CD4-positive, alpha-beta T cell (primary cell): ENCODE results near the gene KCNK4. TPM values are rescaled to one million over a fixed set of nuclear protein-coding genes. Genes with fewer than 3 reads are reported as not detected.

Source experiments
- ATAC-seq: fragments of 200-7000 bp; cut with Tn5 transposase; one replicate; pipeline ENCODE4 v1.10.0; 2022; ENCODE audit warnings: mild to moderate bottlenecking; ENCODE audit not compliant: poor library complexity
- CTCF ChIA-PET: fragments of 350-600 bp; sonication (Branson Sonifier 250); formaldehyde crosslinking; loops from one replicate; lab custom pipeline; 2021; ENCODE audit warnings: antibody characterized with exemption, inconsistent platforms; lab: Charles Lee
- POLR2A ChIA-PET: fragments of 350-600 bp; sonication (Branson Sonifier 250); formaldehyde crosslinking; loops from one replicate; lab custom pipeline; 2021; ENCODE audit warnings: antibody characterized with exemption, inconsistent platforms; lab: Charles Lee
- DNase-seq, 14 experiments: peaks; one replicate each; pipeline ENCODE4 v3.0.0-alpha.2; 2013 to 2020; ENCODE audit warnings: mixed read lengths in 2 of 14
- H3K27ac ChIP-seq, 2 donors: one replicate each; pipeline versions ENCODE4 v1.5.1 to v1.7.0; 2013; ENCODE audit warnings: low read length in 2 of 2, low read depth in 1 of 2, mild to moderate bottlenecking in 1 of 2
- H3K27me3 ChIP-seq, 2 experiments: 1 replicate in 1 of 2; 2 replicates in 1 of 2; pipeline versions ENCODE4 v1.6.1 to v1.7.0; 2013; ENCODE audit warnings: low read length in 2 of 2, control low read depth in 1 of 2, mild to moderate bottlenecking in 1 of 2, moderate library complexity in 1 of 2; ENCODE audit not compliant: insufficient read depth in 2 of 2, control insufficient read depth in 1 of 2
- H3K36me3 ChIP-seq: one replicate; pipeline ENCODE4 v1.6.1; 2013; ENCODE audit warnings: low read length, control low read depth; ENCODE audit not compliant: insufficient read depth
- H3K4me1 ChIP-seq: one replicate; pipeline ENCODE4 v1.6.1; 2013; ENCODE audit warnings: low read length, control low read depth; ENCODE audit not compliant: insufficient read depth
- H3K4me3 ChIP-seq: one replicate; pipeline ENCODE4 v1.5.1; 2013; ENCODE audit warnings: mild to moderate bottlenecking, low read length, moderate library complexity
- H3K9me3 ChIP-seq, 2 experiments: 1 replicate in 1 of 2; 2 replicates in 1 of 2; pipeline versions ENCODE4 v1.6.1 to v1.7.0; 2013; ENCODE audit warnings: low read length in 2 of 2, mild to moderate bottlenecking in 2 of 2, control low read depth in 1 of 2, moderate library complexity in 1 of 2; ENCODE audit not compliant: control insufficient read depth in 1 of 2, insufficient read depth in 1 of 2
- H3K27ac Mint-ChIP-seq: one replicate; pipeline ENCODE4 v1.8.0; 2020; ENCODE audit warnings: mixed read lengths
- H3K27me3 Mint-ChIP-seq: one replicate; pipeline ENCODE4 v1.8.0; 2021; ENCODE audit warnings: mixed read lengths
- H3K36me3 Mint-ChIP-seq: one replicate; pipeline ENCODE4 v1.8.0; 2021; ENCODE audit warnings: low read depth, mixed read lengths
- H3K4me1 Mint-ChIP-seq: one replicate; pipeline ENCODE4 v1.8.0; 2021; ENCODE audit warnings: low read depth, mixed read lengths
- H3K4me3 Mint-ChIP-seq: one replicate; pipeline ENCODE4 v1.8.0; 2020; ENCODE audit warnings: mild to moderate bottlenecking, mixed read lengths
- H3K9me3 Mint-ChIP-seq: one replicate; pipeline ENCODE4 v1.8.0; 2020; ENCODE audit warnings: mixed read lengths
- intact Hi-C, 2 experiments: fragments of 100-400 bp; cut with DNase I in 1 of 2; cut with micrococcal nuclease in 1 of 2; formaldehyde crosslinking; loops; one replicate each; pipeline versions ENCODE4 v1.15.1 to v1.9.0; 2023 to 2025; cut with DNase I, micrococcal nuclease
- microRNA-seq: library from miRNA; unstranded; fragments of <30 nt; microRNA quantifications from one replicate; pipeline ENCODE4 v1.2.0, GENCODE V29; 2021; ENCODE audit warnings: borderline microRNAs expressed, borderline replicate concordance
- total RNA-seq, 174 experiments: library from RNA in 2 of 174; stranded (reverse) in 2 of 174; gene quantifications; one replicate each; pipeline ENCODE4 v1.2.3 and lab custom pipeline; 2021 to 2026
- TF ChIP-seq, protein P1 (sequence below): fragments of 200-600 bp; IDR thresholded peaks from one replicate; pipeline ENCODE4 v1.8.0; 2022; ENCODE audit warnings: antibody characterized with exemption, mild to moderate bottlenecking

Gene KCNK4
- total RNA-seq, 2 experiments from 2014 or later, result 0.14 TPM; not detected in 1

GRCh38 chr11:64349025-64349387 is 57.9 kb downstream of the KCNK4 start:
- Histone ChIP-seq H3K36me3 (peaks cover 59% of the 10 kb centered on the region), H3K9me3 (no peaks in the 10 kb centered on the region), H3K4me3 (no peak overlapping the region), H3K27me3 (no peaks in the 10 kb centered on the region), H3K4me1 (peaks cover 5% of the 10 kb centered on the region), H3K27ac (no peak overlapping the region)
- ChIA-PET POLR2A (interaction anchor here (2.2 kb wide), 1 partner anchor 32 kb away, joined by 7 read pairs; the partner anchor contains the start of genes PRDX5 and TRMT112), CTCF (no interaction called here)
- no peak overlapping the region for H3K4me3 Mint-ChIP-seq
- intact Hi-C loops, result no loop called here
- TF ChIP-seq, protein P1, sequence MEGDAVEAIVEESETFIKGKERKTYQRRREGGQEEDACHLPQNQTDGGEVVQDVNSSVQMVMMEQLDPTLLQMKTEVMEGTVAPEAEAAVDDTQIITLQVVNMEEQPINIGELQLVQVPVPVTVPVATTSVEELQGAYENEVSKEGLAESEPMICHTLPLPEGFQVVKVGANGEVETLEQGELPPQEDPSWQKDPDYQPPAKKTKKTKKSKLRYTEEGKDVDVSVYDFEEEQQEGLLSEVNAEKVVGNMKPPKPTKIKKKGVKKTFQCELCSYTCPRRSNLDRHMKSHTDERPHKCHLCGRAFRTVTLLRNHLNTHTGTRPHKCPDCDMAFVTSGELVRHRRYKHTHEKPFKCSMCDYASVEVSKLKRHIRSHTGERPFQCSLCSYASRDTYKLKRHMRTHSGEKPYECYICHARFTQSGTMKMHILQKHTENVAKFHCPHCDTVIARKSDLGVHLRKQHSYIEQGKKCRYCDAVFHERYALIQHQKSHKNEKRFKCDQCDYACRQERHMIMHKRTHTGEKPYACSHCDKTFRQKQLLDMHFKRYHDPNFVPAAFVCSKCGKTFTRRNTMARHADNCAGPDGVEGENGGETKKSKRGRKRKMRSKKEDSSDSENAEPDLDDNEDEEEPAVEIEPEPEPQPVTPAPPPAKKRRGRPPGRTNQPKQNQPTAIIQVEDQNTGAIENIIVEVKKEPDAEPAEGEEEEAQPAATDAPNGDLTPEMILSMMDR, result no peak
- H3K36me3 Mint-ChIP-seq, result peaks cover 20% of the 10 kb centered on the region
- H3K27ac Mint-ChIP-seq, result no peak overlapping the region
- H3K9me3 Mint-ChIP-seq, result no peaks in the 10 kb centered on the region
- H3K4me1 Mint-ChIP-seq, result peaks cover 5% of the 10 kb centered on the region
- no peak for DNase-seq
- H3K27me3 Mint-ChIP-seq, result no peaks in the 10 kb centered on the region
- no peak for ATAC-seq

GRCh38 chr11:64349404-64349803 is 58.3 kb downstream of the KCNK4 start:
- CTCF ChIA-PET, result no interaction called here
- DNase-seq, result no peak

More at GRCh38 chr11:64349404-64349803, 58.3 kb downstream of the KCNK4 start:
- Mint-ChIP-seq H3K4me1 (peaks cover 5% of the 10 kb centered on the region), H3K27ac (no peak overlapping the region), H3K36me3 (peaks cover 20% of the 10 kb centered on the region), H3K9me3 (no peaks in the 10 kb centered on the region), H3K27me3 (no peaks in the 10 kb centered on the region), H3K4me3 (no peak overlapping the region)
- no peak overlapping the region for H3K4me3 ChIP-seq
- POLR2A ChIA-PET, result interaction anchor here (2.2 kb wide), 1 partner anchor 32 kb away, joined by 7 read pairs; the partner anchor contains the start of genes PRDX5 and TRMT112
- H3K27me3 ChIP-seq, result no peaks in the 10 kb centered on the region
- TF ChIP-seq, protein P1, result no peak
- ATAC-seq, result no peak
- H3K36me3 ChIP-seq, result peaks cover 57% of the 10 kb centered on the region
- intact Hi-C loops, result no loop called here
- peaks cover 1% of the 10 kb centered on the region for H3K4me1 ChIP-seq
- no peaks in the 10 kb centered on the region for H3K9me3 ChIP-seq
- H3K27ac ChIP-seq, result no peak overlapping the region

Small RNA genes lying within 50 kb of the gene (microRNA-seq; reads per million reads assigned to microRNA genes)
- gene MIR7155, result not detected

Other genes starting within 250 kb of the KCNK4 start
- 1 to 10 TPM; 6.0 to 6.3 TPM for gene MACROD1, start 125.2 kb upstream of the KCNK4 start, total RNA-seq
- 10 to 100 TPM; 29.0 to 37.5 TPM for gene STIP1, start 105.1 kb upstream of the KCNK4 start, total RNA-seq
- gene FERMT3, start 84.6 kb upstream of the KCNK4 start, total RNA-seq, result 10 to 100 TPM; 55.8 to 61.1 TPM
- 10 to 100 TPM; 11.3 to 11.5 TPM for gene TRPT1, start 65.1 kb upstream of the KCNK4 start, total RNA-seq
- gene NUDT22, start 65.0 kb upstream of the KCNK4 start, total RNA-seq, result 10 to 100 TPM; 26.8 to 26.9 TPM
- 10 to 100 TPM; 35.9 to 37.9 TPM for gene DNAJC4, start 60.8 kb upstream of the KCNK4 start, total RNA-seq
- 10 to 100 TPM; 39.7 to 48.7 TPM for gene VEGFB, start 56.7 kb upstream of the KCNK4 start, total RNA-seq
- 10 to 100 TPM; 11.2 to 14.6 TPM for gene FKBP2, start 50.2 kb upstream of the KCNK4 start, total RNA-seq
- gene PPP1R14B, start 44.4 kb upstream of the KCNK4 start, total RNA-seq, result 10 to 100 TPM; 17.1 to 21.0 TPM
- gene PLCB3, start 39.8 kb upstream of the KCNK4 start, total RNA-seq, result 1 to 10 TPM; 2.5 to 2.7 TPM
- 10 to 100 TPM; 22.5 to 23.0 TPM for gene BAD, start 6.6 kb upstream of the KCNK4 start, total RNA-seq
- 10 to 100 TPM; 13.8 to 16.6 TPM for gene GPR137, start 5.5 kb upstream of the KCNK4 start, total RNA-seq
- gene CATSPERZ, start 9.1 kb downstream of the KCNK4 start, total RNA-seq, result not detected
- 10 to 100 TPM; 10.9 to 12.0 TPM for gene ESRRA, start 14.2 kb downstream of the KCNK4 start, total RNA-seq
- gene TRMT112, start 26.3 kb downstream of the KCNK4 start, total RNA-seq, result 10 to 100 TPM; 70.5 to 71.4 TPM
- gene PRDX5, start 26.8 kb downstream of the KCNK4 start, total RNA-seq, result 10 to 100 TPM; 31.7 to 33.1 TPM
- 100 to 1,000 TPM; 107 to 112 TPM for gene CCDC88B, start 48.9 kb downstream of the KCNK4 start, total RNA-seq
- gene RPS6KA4, start 67.9 kb downstream of the KCNK4 start, total RNA-seq, result 1 to 10 TPM; 7.3 to 9.2 TPM